HepG2 (cell line): ENCODE results near the gene ARMH1. TPM values are rescaled to one million over a fixed set of nuclear protein-coding genes. Genes with fewer than 3 reads are reported as not detected.

Experiments
- ARID5B ChIP-seq: IDR thresholded peaks from 2 replicates; pipeline ENCODE4 v1.4.0; 2020; ENCODE audit warnings: mild to moderate bottlenecking, missing genetic modification reagents
- CEBPG ChIP-seq: IDR thresholded peaks from 2 replicates; pipeline ENCODE4 v1.6.1; 2016
- CENPT ChIP-seq: sonication (generic); formaldehyde crosslinking; IDR thresholded peaks from 2 replicates; pipeline ENCODE4 v1.8.0; 2022; ENCODE audit warnings: low read depth, mild to moderate bottlenecking, moderate library complexity, missing genetic modification reagents
- FOXJ3 ChIP-seq: sonication (generic); formaldehyde crosslinking; IDR thresholded peaks from 2 replicates; pipeline ENCODE4 v1.4.0; 2020; ENCODE audit warnings: missing genetic modification reagents, mild to moderate bottlenecking, borderline replicate concordance
- HMGA1 ChIP-seq: sonication (generic); formaldehyde crosslinking; conservative IDR thresholded peaks from 2 replicates; pipeline ENCODE4 v1.4.0; 2020; ENCODE audit warnings: missing genetic modification reagents
- NONO ChIP-seq, 2 experiments: fragments of 450-650 bp in 1 of 2; sonication (generic) in 1 of 2; formaldehyde crosslinking in 1 of 2; IDR thresholded peaks in 1 of 2; conservative IDR thresholded peaks in 1 of 2; 2 replicates each; pipeline versions ENCODE4 v1.6.1 to v1.8.0; 2017 to 2022; ENCODE audit warnings: mild to moderate bottlenecking in 1 of 2, missing genetic modification reagents in 1 of 2, moderate library complexity in 1 of 2
- PHF8 ChIP-seq: sonication (generic); formaldehyde crosslinking; IDR thresholded peaks from 2 replicates; pipeline ENCODE4 v1.5.0; 2020; ENCODE audit warnings: missing genetic modification reagents
- SP2 ChIP-seq: sonication (generic); formaldehyde crosslinking; IDR thresholded peaks from 2 replicates; pipeline ENCODE4 v1.5.1; 2020; ENCODE audit warnings: mild to moderate bottlenecking, missing genetic modification reagents
- THAP8 ChIP-seq: sonication (generic); formaldehyde crosslinking; IDR thresholded peaks from 2 replicates; pipeline ENCODE4 v1.5.1; 2020; ENCODE audit warnings: missing genetic modification reagents, mild to moderate bottlenecking, borderline replicate concordance
- THAP9 ChIP-seq: sonication (generic); formaldehyde crosslinking; IDR thresholded peaks from 2 replicates; pipeline ENCODE4; 2020; ENCODE audit warnings: missing genetic modification reagents, mild to moderate bottlenecking, borderline replicate concordance
- TIGD3 ChIP-seq: sonication (generic); formaldehyde crosslinking; IDR thresholded peaks from 2 replicates; pipeline ENCODE4 v1.5.1; 2020; ENCODE audit warnings: mild to moderate bottlenecking, missing genetic modification reagents, borderline replicate concordance
- U2AF1 ChIP-seq: fragments of 200-400 bp; formaldehyde crosslinking; optimal IDR thresholded peaks from 2 replicates; pipeline ENCODE3; 2017; ENCODE audit warnings: mild to moderate bottlenecking, low read depth, low read length
- ZKSCAN8 ChIP-seq: IDR thresholded peaks from 2 replicates; pipeline ENCODE4 v1.6.1; 2016; ENCODE audit warnings: borderline replicate concordance, missing genetic modification reagents, missing compliant biosample characterization
- ZNF546 ChIP-seq: sonication (generic); formaldehyde crosslinking; conservative IDR thresholded peaks from 2 replicates; pipeline ENCODE4 v1.8.1; 2023; ENCODE audit warnings: mild to moderate bottlenecking, missing genetic modification reagents
- ZNF574 ChIP-seq: sonication (generic); formaldehyde crosslinking; IDR thresholded peaks from 2 replicates; pipeline ENCODE4 v1.4.0; 2020; ENCODE audit warnings: missing genetic modification reagents
- ZNF792 ChIP-seq: IDR thresholded peaks from 2 replicates; pipeline ENCODE4 v1.6.1; 2016
- ZSCAN29 ChIP-seq: sonication (generic); formaldehyde crosslinking; conservative IDR thresholded peaks from 2 replicates; pipeline ENCODE4 v1.4.0; 2020; ENCODE audit warnings: mild to moderate bottlenecking, missing genetic modification reagents
- polyA plus RNA-seq, 8 experiments: library from polyadenylated mRNA; depleted of rRNA in 3 of 8; stranded (reverse) in 7 of 8; unstranded in 1 of 8; fragments of >200 nt; fragmentation: Illumina TruSeq in 4 of 8; extraction: Trizol in 4 of 8; gene quantifications; 2 replicates each; pipeline versions ENCODE4 v1.2.1 to v1.2.3, GENCODE V29; 2011 to 2016; ENCODE audit warnings: low read depth in 4 of 8, missing spikeins in 1 of 8, mixed read lengths in 1 of 8; ENCODE audit not compliant: insufficient read depth in 1 of 8
- total RNA-seq, 5 experiments: library from RNA; depleted of rRNA; stranded (reverse); fragments of >200 nt; fragmentation: Illumina TruSeq; extraction: Trizol; gene quantifications; 2 replicates each; pipeline ENCODE4 v1.2.3, GENCODE V29; 2016; ENCODE audit warnings: low read depth in 1 of 5

Gene ARMH1
- total and polyA plus RNA-seq, 2 of the 13 experiments (the other 11 are each of a cell fraction or from before 2014, with no cell fraction given): 0.69 TPM; not detected in 1

GRCh38 chr1:44730741-44731512 lies 56.4 kb downstream of the ARMH1 start, which contains the start of gene RNU5D-1 (continued):
- no peak for TF ChIP-seq THAP9 (CRISPR knock-in tag)
- TF ChIP-seq THAP8 (CRISPR knock-in tag): no peak
- TF ChIP-seq FOXJ3 (CRISPR knock-in tag): peak; percentile 12
- TF ChIP-seq ZSCAN29 (CRISPR knock-in tag): 0 out of 2 replicates have a peak, but pooled peaks have one; percentile 32
- 0 out of 2 replicates have a peak, but pooled peaks have one; percentile 42 for TF ChIP-seq CEBPG (CRISPR knock-in tag)
- TF ChIP-seq SP2: no peak
- no peak for TF ChIP-seq HMGA1 (CRISPR knock-in tag)
- no peak for TF ChIP-seq CENPT (CRISPR knock-in tag)
- TF ChIP-seq U2AF1: no peak
- peak; percentile 56; the same call in 1 of the 2 replicates for TF ChIP-seq ZNF546
- TF ChIP-seq ZNF574: no peak
- TF ChIP-seq PHF8 (CRISPR knock-in tag): no peak
- peak; percentile 82 for TF ChIP-seq ZNF792 (CRISPR knock-in tag)
- no peak for TF ChIP-seq ZKSCAN8 (CRISPR knock-in tag)
- TF ChIP-seq ARID5B (CRISPR knock-in tag): peak; percentile 56
- TF ChIP-seq NONO (IDR thresholded peaks at IDR 0.05): 0 out of 2 replicates have a peak, but pooled peaks have one; percentile 17
- peak; percentile 84 for TF ChIP-seq NONO (CRISPR knock-in tag; conservative IDR thresholded peaks at IDR 0.05)
- no peak for TF ChIP-seq TIGD3
